GM12872 (cell line): Measurements from ENCODE around the gene SUCO.

ENCODE experiments used
- CTCF ChIP-seq: IDR thresholded peaks from 3 replicates; pipeline ENCODE4 v1.5.1; 2011; ENCODE audit warnings: low read depth, mild to moderate bottlenecking, low read length, moderate library complexity; ENCODE audit not compliant: insufficient read depth

SUCO gene

GRCh38 chr1:172588296-172589291, 55.6 kb downstream of the SUCO start:
- no peak for TF ChIP-seq CTCF

DNA sequence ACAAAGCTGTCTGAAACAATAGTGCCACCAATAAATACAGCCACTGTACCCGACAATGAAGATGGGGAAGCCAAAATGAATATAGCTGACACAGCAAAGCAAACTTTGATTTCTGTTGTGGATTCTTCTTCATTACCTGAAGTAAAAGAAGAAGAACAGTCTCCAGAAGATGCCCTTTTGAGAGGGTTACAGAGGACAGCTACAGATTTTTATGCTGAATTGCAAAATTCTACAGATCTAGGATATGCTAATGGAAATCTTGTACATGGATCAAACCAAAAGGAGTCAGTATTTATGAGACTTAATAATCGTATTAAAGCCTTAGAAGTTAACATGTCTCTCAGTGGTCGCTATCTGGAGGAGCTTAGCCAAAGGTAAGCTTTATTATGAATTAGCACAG, 56.6 kb downstream of the SUCO start:
- TF ChIP-seq CTCF = no peak

- no peak for TF ChIP-seq CTCF
Observed at GRCh38 chr1:172599912-172600311, 67.0 kb downstream of the SUCO start.

DNA sequence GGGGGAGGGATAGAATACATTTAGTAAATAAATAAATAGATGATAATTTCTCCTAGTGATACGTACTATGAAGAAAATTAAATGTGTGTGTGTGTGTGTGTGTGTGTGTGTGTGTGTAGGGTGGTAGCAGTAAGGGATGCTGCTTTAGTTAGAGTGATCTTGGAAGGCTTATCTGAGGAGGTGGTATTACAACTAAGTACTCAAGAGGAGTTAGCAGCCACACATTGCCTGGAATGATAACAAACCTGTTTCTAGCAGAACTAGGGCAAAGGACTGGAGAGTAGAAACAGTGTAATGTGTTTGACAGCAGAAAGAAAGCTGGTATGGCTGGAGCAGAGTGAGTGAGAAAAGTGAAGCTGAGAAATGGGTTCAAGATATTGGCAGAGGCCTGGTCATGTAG, 67.7 kb downstream of the SUCO start:
- TF ChIP-seq CTCF = no peak

DNA sequence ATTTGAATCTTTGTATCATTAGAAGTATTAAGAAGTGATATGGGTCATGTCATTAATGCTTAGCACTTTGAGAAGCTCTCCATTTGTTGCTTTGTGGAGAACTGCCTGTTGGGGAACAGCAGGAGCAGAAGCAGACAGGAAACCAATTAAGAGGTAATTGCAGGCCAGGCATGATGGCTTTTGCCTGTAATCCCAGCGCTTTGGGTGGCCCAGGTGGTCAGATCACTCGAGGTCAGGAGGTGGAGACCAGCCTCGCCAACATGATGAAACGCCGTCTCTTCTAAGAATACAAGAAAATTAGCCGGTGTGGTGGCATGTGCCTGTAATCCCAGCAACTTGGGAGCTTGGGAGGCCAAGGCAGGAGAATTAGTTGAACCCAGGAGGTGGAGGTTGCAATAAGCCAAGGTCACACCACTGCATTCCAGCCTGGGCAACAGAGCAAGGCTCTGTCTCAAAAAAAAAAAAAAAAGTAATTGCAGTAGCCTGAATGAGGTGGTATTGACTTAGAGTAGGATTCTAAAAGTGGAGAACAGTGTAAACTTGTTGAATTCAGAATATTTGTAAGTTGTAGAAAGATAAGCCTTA, 68.2 kb downstream of the SUCO start:
- no peak for TF ChIP-seq CTCF

DNA sequence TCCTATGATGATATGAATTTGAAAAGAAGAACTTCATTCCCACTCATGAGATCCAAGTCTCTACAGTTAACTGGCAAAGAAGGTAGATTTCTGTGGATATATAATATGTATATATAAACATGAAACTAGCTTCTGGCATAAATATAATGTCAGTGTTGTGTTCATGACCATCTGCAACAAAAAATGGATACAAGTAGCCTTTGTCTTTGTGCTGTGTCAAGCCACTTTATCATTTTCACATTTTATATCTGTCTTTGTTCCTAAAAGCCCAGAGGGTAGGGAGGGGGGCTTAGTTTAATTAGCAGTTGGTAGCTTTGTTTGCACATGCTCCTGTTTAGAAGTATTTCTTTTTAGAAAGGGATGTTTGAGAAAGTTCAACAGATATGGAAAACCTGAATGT, 69.8 kb downstream of the SUCO start:
- no peak for TF ChIP-seq CTCF

GRCh38 chr1:172603816-172604215, 70.9 kb downstream of the SUCO start:
- TF ChIP-seq CTCF = no peak
